ENCODE results near the gene FGG.

- TF ChIP-seq MYC (IDR thresholded peaks at IDR 0.05; ENCODE audit: low read depth, low read length) (no peak), CTCF (IDR thresholded peaks at IDR 0.05; ENCODE audit: extremely low read depth in 1 of 2, insufficient read depth in 1 of 2, low read depth in 1 of 2, low read length in 2 of 2) (no peak), POLR2A (IDR thresholded peaks at IDR 0.05; ENCODE audit: low read depth, low read length) (no peak), POLR2AphosphoS5 (IDR thresholded peaks at IDR 0.05; ENCODE audit: insufficient read depth, low read depth, low read length) (no peak)
Measured at GRCh38 chr4:154573190-154573870, 39.1 kb downstream of the FGG start.
